Skeletal muscle satellite cell (primary cell): ENCODE data around the gene ABCC3.
A peak's percentile ranks its signal among the peaks of the same experiment; 100 is the strongest.

Source experiments
- H3K27me3 ChIP-seq: 2 replicates; pipeline ENCODE4 v1.7.0; 2013; ENCODE audit warnings: low read length; ENCODE audit not compliant: control insufficient read depth, insufficient read depth
- H3K36me3 ChIP-seq: 2 replicates; pipeline ENCODE4 v1.7.0; 2013; ENCODE audit warnings: mild to moderate bottlenecking, control low read depth, low read length; ENCODE audit not compliant: insufficient read depth
- H3K4me1 ChIP-seq: 2 replicates; pipeline ENCODE4 v1.7.0; 2013; ENCODE audit warnings: low read length; ENCODE audit not compliant: control insufficient read depth, insufficient read depth
- H3K4me2 ChIP-seq: 2 replicates; pipeline ENCODE4 v1.7.0; 2013; ENCODE audit warnings: mild to moderate bottlenecking, low read length
- H3K4me3 ChIP-seq: 2 replicates; pipeline ENCODE4 v1.7.0; 2013; ENCODE audit warnings: low read length
- H3K9ac ChIP-seq: 2 replicates; pipeline ENCODE4 v1.7.0; 2013; ENCODE audit warnings: mild to moderate bottlenecking, low read depth, low read length, moderate library complexity
- H3K9me3 ChIP-seq: replicated peaks from 2 replicates; pipeline ENCODE4 v1.7.0; 2013; ENCODE audit warnings: mild to moderate bottlenecking, control low read depth, low read length

The ABCC3 gene

GRCh38 chr17:50657054-50657453 lies 22.4 kb downstream of the ABCC3 start:
- Histone ChIP-seq H3K4me1 (peaks cover 28% of the 10 kb centered on the region), H3K27me3 (no peaks in the 10 kb centered on the region), H3K9ac (no peak overlapping the region), H3K9me3 (no peaks in the 10 kb centered on the region), H3K4me2 (no peak overlapping the region), H3K36me3 (peaks cover 28% of the 10 kb centered on the region), H3K4me3 (no peak overlapping the region)

- H3K9ac ChIP-seq = no peak overlapping the region
- peaks cover 33% of the 10 kb centered on the region for H3K4me1 ChIP-seq
- peaks cover 26% of the 10 kb centered on the region for H3K36me3 ChIP-seq
- no peak overlapping the region for H3K4me3 ChIP-seq
- no peaks in the 10 kb centered on the region for H3K27me3 ChIP-seq
- H3K4me2 ChIP-seq = no peak overlapping the region
- no peaks in the 10 kb centered on the region for H3K9me3 ChIP-seq
These were observed 22.9 kb downstream of the ABCC3 start for GRCh38 chr17:50657627-50658026.

GRCh38 chr17:50658616-50659015 lies 23.9 kb downstream of the ABCC3 start:
- H3K4me3 ChIP-seq = no peak overlapping the region
- no peaks in the 10 kb centered on the region for H3K9me3 ChIP-seq
- H3K4me2 ChIP-seq = no peak overlapping the region
- peaks cover 36% of the 10 kb centered on the region for H3K4me1 ChIP-seq
- peaks cover 27% of the 10 kb centered on the region for H3K36me3 ChIP-seq
- H3K9ac ChIP-seq = no peak overlapping the region
- H3K27me3 ChIP-seq = no peaks in the 10 kb centered on the region

- Histone ChIP-seq H3K4me2 (no peak overlapping the region), H3K4me1 (peaks cover 36% of the 10 kb centered on the region), H3K36me3 (peaks cover 33% of the 10 kb centered on the region), H3K27me3 (no peaks in the 10 kb centered on the region), H3K9ac (no peak overlapping the region), H3K9me3 (no peaks in the 10 kb centered on the region), H3K4me3 (no peak overlapping the region)
These were observed 24.5 kb downstream of the ABCC3 start for GRCh38 chr17:50659179-50659578.

- H3K9me3 ChIP-seq = no peaks in the 10 kb centered on the region
- H3K4me3 ChIP-seq = peak overlapping the region; percentile 34
- H3K27me3 ChIP-seq = no peaks in the 10 kb centered on the region
- H3K36me3 ChIP-seq = peaks cover 33% of the 10 kb centered on the region
- H3K4me1 ChIP-seq = peaks cover 36% of the 10 kb centered on the region
- peak overlapping the region; percentile 63 for H3K9ac ChIP-seq
- peak overlapping the region; percentile 47 for H3K4me2 ChIP-seq
These were observed 25.6 kb downstream of the ABCC3 start for GRCh38 chr17:50660042-50660886.

- peak overlapping the region; percentile 63 for H3K9ac ChIP-seq
- H3K36me3 ChIP-seq = peaks cover 33% of the 10 kb centered on the region
- peaks cover 36% of the 10 kb centered on the region for H3K4me1 ChIP-seq
- no peaks in the 10 kb centered on the region for H3K9me3 ChIP-seq
- peak overlapping the region; percentile 34 for H3K4me3 ChIP-seq
- H3K4me2 ChIP-seq = peak overlapping the region; percentile 47
- H3K27me3 ChIP-seq = no peaks in the 10 kb centered on the region
These were observed 26.2 kb downstream of the ABCC3 start for GRCh38 chr17:50660887-50661345.

- Histone ChIP-seq H3K4me3 (peak overlapping the region; percentile 14), H3K9ac (peak overlapping the region; percentile 63), H3K36me3 (peaks cover 33% of the 10 kb centered on the region)
These were observed 26.7 kb downstream of the ABCC3 start for GRCh38 chr17:50661348-50661747.

GRCh38 chr17:50661795-50662391 lies 27.2 kb downstream of the ABCC3 start:
- no peaks in the 10 kb centered on the region for H3K9me3 ChIP-seq
- H3K9ac ChIP-seq = peak overlapping the region; percentile 63
- H3K4me1 ChIP-seq = peaks cover 36% of the 10 kb centered on the region
- peaks cover 32% of the 10 kb centered on the region for H3K36me3 ChIP-seq
- peak overlapping the region; percentile 69 for H3K4me2 ChIP-seq
- H3K4me3 ChIP-seq = peak overlapping the region; percentile 16
- no peaks in the 10 kb centered on the region for H3K27me3 ChIP-seq

More at GRCh38 chr17:50661348-50661747, 26.7 kb downstream of the ABCC3 start:
- H3K4me2 ChIP-seq = peak overlapping the region; percentile 69
- no peaks in the 10 kb centered on the region for H3K27me3 ChIP-seq
- H3K9me3 ChIP-seq = no peaks in the 10 kb centered on the region
- H3K4me1 ChIP-seq = peaks cover 36% of the 10 kb centered on the region

- H3K4me3 ChIP-seq = no peak overlapping the region
- H3K36me3 ChIP-seq = peaks cover 31% of the 10 kb centered on the region
- no peaks in the 10 kb centered on the region for H3K9me3 ChIP-seq
- H3K4me1 ChIP-seq = peaks cover 42% of the 10 kb centered on the region
- no peak overlapping the region for H3K4me2 ChIP-seq
- no peaks in the 10 kb centered on the region for H3K27me3 ChIP-seq
- H3K9ac ChIP-seq = no peak overlapping the region
These were observed 28.0 kb downstream of the ABCC3 start for GRCh38 chr17:50662632-50663225.

GRCh38 chr17:50663812-50664374 lies 29.2 kb downstream of the ABCC3 start:
- Histone ChIP-seq H3K27me3 (no peaks in the 10 kb centered on the region), H3K4me1 (peaks cover 54% of the 10 kb centered on the region), H3K4me2 (no peak overlapping the region), H3K9ac (no peak overlapping the region), H3K4me3 (no peak overlapping the region), H3K36me3 (peaks cover 39% of the 10 kb centered on the region), H3K9me3 (no peaks in the 10 kb centered on the region)

GRCh38 chr17:50664788-50665458 lies 30.2 kb downstream of the ABCC3 start:
- Histone ChIP-seq H3K27me3 (no peaks in the 10 kb centered on the region), H3K9ac (no peak overlapping the region), H3K4me1 (peaks cover 47% of the 10 kb centered on the region), H3K36me3 (peaks cover 32% of the 10 kb centered on the region), H3K4me2 (no peak overlapping the region), H3K4me3 (no peak overlapping the region), H3K9me3 (no peaks in the 10 kb centered on the region)
